H9 (cell line): ENCODE data around the gene PLEKHD1. TPM values are rescaled to one million over a fixed set of nuclear protein-coding genes. Genes with fewer than 3 reads are reported as not detected.

Experiments used
- DNase-seq: peaks from one replicate; pipeline ENCODE4 v3.0.0-alpha.2; 2017
- H2AFZ ChIP-seq: one replicate; pipeline ENCODE4 v1.6.1; 2013; ENCODE audit warnings: mild to moderate bottlenecking, low read length, control low read depth, moderate library complexity
- H2AK5ac ChIP-seq: 2 replicates; pipeline ENCODE4 v1.6.1; 2013; ENCODE audit warnings: low read length, control low read depth, mixed read lengths; ENCODE audit not compliant: insufficient read length
- H2BK120ac ChIP-seq: one replicate; pipeline ENCODE4 v1.6.1; 2013; ENCODE audit warnings: low read depth, mild to moderate bottlenecking, low read length, control low read depth, inconsistent platforms; ENCODE audit not compliant: poor library complexity, severe bottlenecking
- H2BK12ac ChIP-seq: 2 replicates; pipeline ENCODE4 v1.6.1; 2013; ENCODE audit warnings: low read length, control low read depth, mixed read lengths, low read depth; ENCODE audit not compliant: insufficient read length
- H2BK15ac ChIP-seq: 2 replicates; pipeline ENCODE4 v1.6.1; 2013; ENCODE audit warnings: low read depth, low read length, control low read depth
- H2BK20ac ChIP-seq: one replicate; pipeline ENCODE4 v1.6.1; 2013; ENCODE audit warnings: low read depth, mild to moderate bottlenecking, low read length, control low read depth, inconsistent platforms; ENCODE audit not compliant: poor library complexity, severe bottlenecking
- H2BK5ac ChIP-seq: 2 replicates; pipeline ENCODE4 v1.6.1; 2013; ENCODE audit warnings: low read length, control low read depth, mixed read lengths; ENCODE audit not compliant: insufficient read length
- H3K14ac ChIP-seq: 2 replicates; pipeline ENCODE4 v1.6.1; 2013; ENCODE audit warnings: low read length, control low read depth; ENCODE audit not compliant: insufficient read depth
- H3K18ac ChIP-seq: 2 replicates; pipeline ENCODE4 v1.6.1; 2013; ENCODE audit warnings: low read depth, mild to moderate bottlenecking, mixed read lengths, low read length, control low read depth; ENCODE audit not compliant: insufficient read length
- H3K23ac ChIP-seq: 2 replicates; pipeline ENCODE4 v1.6.1; 2013; ENCODE audit warnings: low read length, control low read depth, mixed read lengths, low read depth; ENCODE audit not compliant: insufficient read length
- H3K23me2 ChIP-seq: 2 replicates; pipeline ENCODE4 v1.6.1; 2013; ENCODE audit warnings: low read depth, mild to moderate bottlenecking, mixed read lengths, low read length, control low read depth; ENCODE audit not compliant: insufficient read length, poor library complexity, severe bottlenecking
- H3K27ac ChIP-seq: 2 replicates; pipeline ENCODE4 v1.5.1; 2013; ENCODE audit warnings: low read length, control low read depth, mixed read lengths, low read depth; ENCODE audit not compliant: insufficient read length
- H3K27me3 ChIP-seq: 2 replicates; pipeline ENCODE4 v1.6.1; 2013; ENCODE audit warnings: low read length, control low read depth, inconsistent platforms; ENCODE audit not compliant: insufficient read depth
- H3K4ac ChIP-seq: 2 replicates; pipeline ENCODE4 v1.6.1; 2013; ENCODE audit warnings: low read depth, mild to moderate bottlenecking, control low read depth, inconsistent platforms, low read length, moderate library complexity
- H3K4me1 ChIP-seq: 2 replicates; pipeline ENCODE4 v1.6.1; 2013; ENCODE audit warnings: low read length, control low read depth, inconsistent platforms; ENCODE audit not compliant: insufficient read depth
- H3K4me2 ChIP-seq: 2 replicates; pipeline ENCODE4 v1.6.1; 2013; ENCODE audit warnings: low read length, control low read depth, mixed read lengths; ENCODE audit not compliant: insufficient read length, insufficient read depth
- H3K56ac ChIP-seq: 2 replicates; pipeline ENCODE4 v1.6.1; 2013; ENCODE audit warnings: low read depth, mild to moderate bottlenecking, mixed read lengths, low read length, control low read depth; ENCODE audit not compliant: insufficient read length
- H3K79me1 ChIP-seq: 2 replicates; pipeline ENCODE4 v1.6.1; 2013; ENCODE audit warnings: low read depth, mild to moderate bottlenecking, moderate library complexity, low read length, control low read depth, inconsistent platforms; ENCODE audit not compliant: insufficient read depth, poor library complexity, severe bottlenecking
- H3K79me2 ChIP-seq: 2 replicates; pipeline ENCODE4 v1.6.1; 2013; ENCODE audit warnings: low read length, control low read depth, inconsistent platforms; ENCODE audit not compliant: insufficient read depth
- H3K9ac ChIP-seq: 2 replicates; pipeline ENCODE4 v1.6.1; 2013; ENCODE audit warnings: low read length, control low read depth, mixed read lengths; ENCODE audit not compliant: insufficient read length; ENCODE audit errors: extremely low read depth
- H3K9me3 ChIP-seq: one replicate; pipeline ENCODE4 v1.6.1; 2013; ENCODE audit warnings: low read depth, low read length, inconsistent platforms; ENCODE audit not compliant: control insufficient read depth
- H3T11ph ChIP-seq: one replicate; pipeline ENCODE4 v1.6.1; 2013; ENCODE audit warnings: mild to moderate bottlenecking, low read length, control low read depth, inconsistent platforms
- H4K20me1 ChIP-seq: one replicate; pipeline ENCODE4 v1.6.1; 2013; ENCODE audit not compliant: control insufficient read depth, insufficient read length, insufficient read depth
- H4K5ac ChIP-seq: 2 replicates; pipeline ENCODE4 v1.6.1; 2013; ENCODE audit warnings: low read depth, mild to moderate bottlenecking, mixed read lengths, low read length, control low read depth; ENCODE audit not compliant: insufficient read length
- H4K8ac ChIP-seq: replicated peaks from 2 replicates; pipeline ENCODE4 v1.6.1; 2013; ENCODE audit warnings: low read length, control low read depth, mixed read lengths, low read depth; ENCODE audit not compliant: insufficient read length
- H4K91ac ChIP-seq: 2 replicates; pipeline ENCODE4 v1.6.1; 2013; ENCODE audit warnings: low read depth, mild to moderate bottlenecking, moderate library complexity, mixed read lengths, low read length, control low read depth; ENCODE audit not compliant: insufficient read length
- H3K27ac Mint-ChIP-seq, 3 experiments: 2 replicates in 2 of 3; 3 replicates in 1 of 3; pipeline ENCODE4 v1.8.0; 2020 to 2021; ENCODE audit warnings: mixed read lengths in 3 of 3, mild to moderate bottlenecking in 1 of 3, moderate library complexity in 1 of 3
- H3K27me3 Mint-ChIP-seq: 2 replicates; pipeline ENCODE4 v1.8.0; 2021; ENCODE audit warnings: low read depth, mild to moderate bottlenecking, moderate library complexity, mixed read lengths
- H3K36me3 Mint-ChIP-seq, 3 experiments: 2 replicates in 2 of 3; 3 replicates in 1 of 3; pipeline ENCODE4 v1.8.0; 2020 to 2021; ENCODE audit warnings: low read depth in 3 of 3, mixed read lengths in 3 of 3; ENCODE audit not compliant: insufficient read depth in 1 of 3
- H3K4me1 Mint-ChIP-seq, 2 experiments: 2 replicates each; pipeline ENCODE4 v1.8.0; 2020; ENCODE audit warnings: mixed read lengths in 2 of 2
- H3K4me3 Mint-ChIP-seq, 2 experiments: 2 replicates in 1 of 2; 3 replicates in 1 of 2; pipeline ENCODE4 v1.8.0; 2020 to 2021; ENCODE audit warnings: mild to moderate bottlenecking in 2 of 2, mixed read lengths in 2 of 2, moderate library complexity in 1 of 2
- H3K9me3 Mint-ChIP-seq, 2 experiments: 2 replicates in 1 of 2; 3 replicates in 1 of 2; pipeline ENCODE4 v1.8.0; 2020; ENCODE audit warnings: mild to moderate bottlenecking in 2 of 2, mixed read lengths in 2 of 2, moderate library complexity in 1 of 2
- WGBS: extraction: QIAGEN DNeasy Blood & Tissue Kit; methylation state at CpG from one replicate; pipeline ENCODE4 v1.1.7; 2013; ENCODE audit warnings: missing lambda C conversion rate, low lambda C conversion rate, mixed read lengths; ENCODE audit not compliant: insufficient read length; ENCODE audit errors: extremely low coverage; 5-methylcytosine and 5-hydroxymethylcytosine counted together
- total RNA-seq: library from RNA; stranded (reverse); gene quantifications from 2 replicates; pipeline ENCODE4 v1.2.1, GENCODE V29; 2021
- TF ChIP-seq, protein P1 (sequence below): fragments of 200-600 bp; sonication (generic); conservative IDR thresholded peaks from 3 replicates; pipeline ENCODE4 v1.8.0; 2021; ENCODE audit warnings: antibody characterized with exemption, mild to moderate bottlenecking

The PLEKHD1 gene
- total RNA-seq, 1 experiment from 2014 or later: 0.37 TPM

- Histone ChIP-seq H3K9me3 (no peaks in the 10 kb centered on the region), H3K14ac (peak overlapping the region; percentile 32; the same call in 1 of the 2 replicates), H3K18ac (no peak overlapping the region), H3K27ac (no peak overlapping the region), H3T11ph (no peak overlapping the region), H4K5ac (no peak overlapping the region), H3K27me3 (peaks cover 12% of the 10 kb centered on the region; the same call in 1 of the 2 replicates), H3K9ac (no peak overlapping the region), H2AFZ (no peak overlapping the region), H2BK12ac (no peak overlapping the region), H2BK120ac (no peak overlapping the region), H3K56ac (no peak overlapping the region), H2BK15ac (no peak overlapping the region), H3K4ac (no peak overlapping the region), H3K23me2 (peaks cover 3% of the 10 kb centered on the region), H2AK5ac (no peak overlapping the region), H3K79me1 (no peaks in the 10 kb centered on the region), H4K91ac (no peak overlapping the region), H3K23ac (no peak overlapping the region), H2BK20ac (no peak overlapping the region), H2BK5ac (no peak overlapping the region), H3K4me1 (no peaks in the 10 kb centered on the region), H3K4me2 (no peak overlapping the region), H3K79me2 (no peaks in the 10 kb centered on the region), H4K20me1 (no peaks in the 10 kb centered on the region), H4K8ac (no peak overlapping the region)
- Mint-ChIP-seq H3K9me3 (peaks cover 0 to 2% of the 10 kb centered on the region in 2 experiments; a peak in 1 of 5 replicates), H3K4me3 (no peak overlapping the region), H3K4me1 (peaks cover 3 to 5% of the 10 kb centered on the region in 2 experiments), H3K27me3 (peaks cover 25% of the 10 kb centered on the region), H3K27ac (no peak overlapping the region), H3K36me3 (peaks cover 15 to 30% (median 19%) of the 10 kb centered on the region in 3 experiments)
- WGBS: no CpG with 5 or more reads among the region's 112 CpGs
- TF ChIP-seq, protein P1, sequence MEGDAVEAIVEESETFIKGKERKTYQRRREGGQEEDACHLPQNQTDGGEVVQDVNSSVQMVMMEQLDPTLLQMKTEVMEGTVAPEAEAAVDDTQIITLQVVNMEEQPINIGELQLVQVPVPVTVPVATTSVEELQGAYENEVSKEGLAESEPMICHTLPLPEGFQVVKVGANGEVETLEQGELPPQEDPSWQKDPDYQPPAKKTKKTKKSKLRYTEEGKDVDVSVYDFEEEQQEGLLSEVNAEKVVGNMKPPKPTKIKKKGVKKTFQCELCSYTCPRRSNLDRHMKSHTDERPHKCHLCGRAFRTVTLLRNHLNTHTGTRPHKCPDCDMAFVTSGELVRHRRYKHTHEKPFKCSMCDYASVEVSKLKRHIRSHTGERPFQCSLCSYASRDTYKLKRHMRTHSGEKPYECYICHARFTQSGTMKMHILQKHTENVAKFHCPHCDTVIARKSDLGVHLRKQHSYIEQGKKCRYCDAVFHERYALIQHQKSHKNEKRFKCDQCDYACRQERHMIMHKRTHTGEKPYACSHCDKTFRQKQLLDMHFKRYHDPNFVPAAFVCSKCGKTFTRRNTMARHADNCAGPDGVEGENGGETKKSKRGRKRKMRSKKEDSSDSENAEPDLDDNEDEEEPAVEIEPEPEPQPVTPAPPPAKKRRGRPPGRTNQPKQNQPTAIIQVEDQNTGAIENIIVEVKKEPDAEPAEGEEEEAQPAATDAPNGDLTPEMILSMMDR: no peak
- peak; percentile 75 for DNase-seq
Measured at GRCh38 chr14:69572030-69572840, 87.7 kb downstream of the PLEKHD1 start.
